ENCODE data around the gene PDE9A.

Gene PDE9A

DNA sequence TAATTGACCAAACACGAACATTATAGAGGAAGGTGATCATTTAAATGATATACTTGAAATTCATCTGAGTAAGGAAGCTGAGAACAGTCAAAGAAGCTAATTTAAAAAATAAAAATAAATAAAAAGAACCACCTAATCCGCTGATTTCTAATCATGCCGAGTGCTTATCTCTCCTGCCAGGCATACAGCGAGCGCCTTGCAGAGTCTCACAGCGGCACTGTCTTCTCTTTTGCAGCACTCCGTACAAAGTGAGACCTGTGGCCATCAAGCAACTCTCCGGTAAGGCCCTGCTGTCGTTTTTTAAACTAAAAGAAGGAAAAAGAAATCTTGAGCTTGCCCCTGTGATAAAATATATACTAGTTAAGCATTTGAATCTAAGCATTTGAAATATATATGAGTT is 45.3 kb downstream of the PDE9A start:
- Histone ChIP-seq H3K27ac (ENCODE audit: insufficient read depth in 1 of 2, low read depth in 1 of 2, low read length in 2 of 2, poor library complexity in 1 of 2, severe bottlenecking in 2 of 2) (no peak overlapping the region), H3K4me1 (ENCODE audit: control extremely low read depth in 1 of 4, control insufficient read depth in 4 of 4, insufficient read depth in 4 of 4, low read length in 3 of 4) (peaks cover 0 to 1% (median under 1%) of the 10 kb centered on the region in 4 experiments), H3K9me3 (ENCODE audit: control extremely low read depth in 1 of 5, control insufficient read depth in 4 of 5, insufficient read depth in 2 of 5, low read depth in 1 of 5, low read length in 4 of 5) (peaks cover 0 to 14% (median 2%) of the 10 kb centered on the region in 5 experiments), H3K27me3 (replicated peaks in 2 of 5; ENCODE audit: control insufficient read depth in 4 of 5, insufficient read depth in 5 of 5, low read length in 4 of 5) (no peaks in the 10 kb centered on the region), H3K36me3 (ENCODE audit: control insufficient read depth in 4 of 4, insufficient read depth in 4 of 4, low read length in 3 of 4) (no peaks in the 10 kb centered on the region), H3K4me3 (ENCODE audit: control insufficient read depth in 1 of 7, extremely low read depth in 1 of 7, insufficient read depth in 4 of 7, low read depth in 2 of 7, low read length in 6 of 7) (no peak overlapping the region)
- ChIA-PET CTCF (no interaction called here), POLR2A (no interaction called here)
- WGBS (ENCODE audit: insufficient coverage) = 76% methylated on average over 5 of the region's 9 CpGs
- DNase-seq = peak in 2 of 3 donors; percentile 35 to 83

DNA sequence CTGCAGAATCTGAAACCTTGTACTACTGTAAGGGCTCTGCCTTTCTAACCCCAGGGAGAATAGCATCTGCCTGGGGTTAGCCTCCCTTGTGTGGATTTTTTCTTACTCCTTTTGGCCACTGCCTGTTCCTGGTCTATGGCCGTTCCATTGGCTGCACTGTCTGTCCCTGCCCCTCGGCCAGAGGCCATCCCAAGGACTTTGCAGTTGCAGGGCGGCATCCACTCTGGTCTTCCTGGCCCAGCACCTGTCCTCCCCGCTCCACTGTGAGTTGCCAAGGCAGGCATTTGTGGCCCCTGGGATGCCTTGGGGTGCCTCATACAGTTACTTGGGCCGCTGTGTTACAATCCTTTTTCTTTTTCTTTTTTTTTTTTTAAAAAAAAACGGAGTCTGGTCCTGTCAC is 45.8 kb downstream of the PDE9A start:
- Histone ChIP-seq H3K4me1 (ENCODE audit: control extremely low read depth in 1 of 4, control insufficient read depth in 4 of 4, insufficient read depth in 4 of 4, low read length in 3 of 4) (peaks cover 0 to 5% (median under 1%) of the 10 kb centered on the region in 4 experiments), H3K4me3 (ENCODE audit: control insufficient read depth in 1 of 7, extremely low read depth in 1 of 7, insufficient read depth in 4 of 7, low read depth in 2 of 7, low read length in 6 of 7) (no peak overlapping the region), H3K27me3 (replicated peaks in 2 of 5; ENCODE audit: control insufficient read depth in 4 of 5, insufficient read depth in 5 of 5, low read length in 4 of 5) (no peaks in the 10 kb centered on the region), H3K36me3 (ENCODE audit: control insufficient read depth in 4 of 4, insufficient read depth in 4 of 4, low read length in 3 of 4) (no peaks in the 10 kb centered on the region), H3K9me3 (ENCODE audit: control extremely low read depth in 1 of 5, control insufficient read depth in 4 of 5, insufficient read depth in 2 of 5, low read depth in 1 of 5, low read length in 4 of 5) (peaks cover 0 to 14% (median 2%) of the 10 kb centered on the region in 5 experiments), H3K27ac (ENCODE audit: insufficient read depth in 1 of 2, low read depth in 1 of 2, low read length in 2 of 2, poor library complexity in 1 of 2, severe bottlenecking in 2 of 2) (no peak overlapping the region)
- ChIA-PET POLR2A (no interaction called here), CTCF (no interaction called here)
- DNase-seq = no peak
- WGBS (ENCODE audit: insufficient coverage) = 94% methylated on average over 5 of the region's 6 CpGs

DNA sequence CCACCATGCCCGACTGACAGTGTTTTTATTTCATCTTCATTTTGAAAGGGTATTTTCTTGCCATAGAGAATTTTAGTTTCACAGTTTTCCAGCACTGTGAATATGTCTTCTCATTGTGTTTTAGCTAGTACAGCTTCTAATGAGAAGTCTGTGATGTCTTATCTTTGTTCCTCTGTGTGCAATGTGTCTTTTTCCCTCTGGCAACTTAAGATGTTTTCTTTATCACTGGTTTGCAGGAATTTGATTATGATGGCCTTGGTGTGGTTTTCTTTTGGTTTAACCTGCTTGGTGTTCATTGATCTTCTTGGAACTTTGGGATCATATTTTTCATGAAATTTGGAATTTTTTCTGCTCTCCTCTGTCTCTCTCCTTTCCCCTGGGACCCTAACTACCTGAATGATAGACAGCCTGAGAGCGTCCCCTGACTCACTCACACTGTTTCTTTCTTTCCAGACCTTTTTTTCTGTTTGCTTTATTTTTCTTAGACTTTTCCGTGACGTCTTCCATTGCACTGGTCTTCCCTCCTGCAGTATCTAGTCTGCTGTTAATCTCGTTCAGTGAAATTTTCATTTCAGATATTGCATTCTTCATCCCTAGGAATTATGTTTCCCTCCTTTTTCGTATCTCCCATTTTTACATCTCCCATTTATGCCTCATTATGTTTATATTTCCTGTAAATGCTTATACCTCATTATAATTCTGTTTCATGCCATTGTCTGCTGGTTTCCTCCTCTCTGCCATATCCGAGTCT is 48.5 kb downstream of the PDE9A start:
- ChIA-PET CTCF (interaction anchor here (1.0 kb wide), 1 partner anchor 17 kb away, joined by 3 read pairs; no protein-coding TSS in a partner anchor), POLR2A (no interaction called here)
- H3K4me3 ChIP-seq (ENCODE audit: control insufficient read depth in 1 of 7, extremely low read depth in 1 of 7, insufficient read depth in 4 of 7, low read depth in 2 of 7, low read length in 6 of 7) = no peak overlapping the region
- no peaks in the 10 kb centered on the region for H3K36me3 ChIP-seq (ENCODE audit: control insufficient read depth in 4 of 4, insufficient read depth in 4 of 4, low read length in 3 of 4)
- 98% methylated on average over 4 of the region's 7 CpGs for WGBS (ENCODE audit: insufficient coverage)
- H3K27me3 ChIP-seq (replicated peaks in 2 of 5; ENCODE audit: control insufficient read depth in 4 of 5, insufficient read depth in 5 of 5, low read length in 4 of 5) = no peaks in the 10 kb centered on the region
- peaks cover 0 to 8% (median 1%) of the 10 kb centered on the region in 4 experiments for H3K4me1 ChIP-seq (ENCODE audit: control extremely low read depth in 1 of 4, control insufficient read depth in 4 of 4, insufficient read depth in 4 of 4, low read length in 3 of 4)
- DNase-seq = no peak
- H3K27ac ChIP-seq (ENCODE audit: insufficient read depth in 1 of 2, low read depth in 1 of 2, low read length in 2 of 2, poor library complexity in 1 of 2, severe bottlenecking in 2 of 2) = no peak overlapping the region
- peaks cover 0 to 14% (median 2%) of the 10 kb centered on the region in 5 experiments for H3K9me3 ChIP-seq (ENCODE audit: control extremely low read depth in 1 of 5, control insufficient read depth in 4 of 5, insufficient read depth in 2 of 5, low read depth in 1 of 5, low read length in 4 of 5)

DNA sequence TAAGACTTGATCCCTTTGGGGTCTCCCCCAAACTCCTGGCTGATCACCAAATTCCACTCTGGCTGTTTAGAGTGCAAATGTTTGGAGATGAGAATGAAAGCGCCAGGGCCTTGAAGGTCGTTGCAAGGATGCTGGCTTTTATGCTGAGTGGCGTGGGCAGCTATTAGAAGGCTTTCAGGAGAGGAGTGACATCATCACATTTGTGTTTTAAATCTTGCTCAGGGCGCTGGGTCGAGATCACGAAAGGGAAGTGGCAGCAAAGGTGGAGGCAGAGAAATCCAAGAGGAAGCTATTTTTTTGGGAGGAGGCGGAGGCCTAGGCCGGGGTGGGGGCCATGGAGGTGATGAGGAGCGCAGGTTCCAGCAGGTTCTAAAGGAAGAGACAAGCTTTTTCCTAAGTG is 49.3 kb downstream of the PDE9A start:
- no peak for DNase-seq
- H3K36me3 ChIP-seq (ENCODE audit: control insufficient read depth in 4 of 4, insufficient read depth in 4 of 4, low read length in 3 of 4) = no peaks in the 10 kb centered on the region
- no peak overlapping the region for H3K4me3 ChIP-seq (ENCODE audit: control insufficient read depth in 1 of 7, extremely low read depth in 1 of 7, insufficient read depth in 4 of 7, low read depth in 2 of 7, low read length in 6 of 7)
- no peaks in the 10 kb centered on the region for H3K27me3 ChIP-seq (replicated peaks in 2 of 5; ENCODE audit: control insufficient read depth in 4 of 5, insufficient read depth in 5 of 5, low read length in 4 of 5)
- ChIA-PET POLR2A (no interaction called here), CTCF (interaction anchor here (0.9 to 1.0 kb wide), 2 partner anchors 18 to 25 kb away, joined by 3 read pairs; no protein-coding TSS in a partner anchor)
- no peak overlapping the region for H3K27ac ChIP-seq (ENCODE audit: insufficient read depth in 1 of 2, low read depth in 1 of 2, low read length in 2 of 2, poor library complexity in 1 of 2, severe bottlenecking in 2 of 2)
- H3K4me1 ChIP-seq (ENCODE audit: control extremely low read depth in 1 of 4, control insufficient read depth in 4 of 4, insufficient read depth in 4 of 4, low read length in 3 of 4) = peaks cover 0 to 8% (median 1%) of the 10 kb centered on the region in 4 experiments
- peaks cover 0 to 14% (median 2%) of the 10 kb centered on the region in 5 experiments for H3K9me3 ChIP-seq (ENCODE audit: control extremely low read depth in 1 of 5, control insufficient read depth in 4 of 5, insufficient read depth in 2 of 5, low read depth in 1 of 5, low read length in 4 of 5)
- WGBS (ENCODE audit: insufficient coverage) = 99% methylated on average over 8 of the region's 9 CpGs

DNA sequence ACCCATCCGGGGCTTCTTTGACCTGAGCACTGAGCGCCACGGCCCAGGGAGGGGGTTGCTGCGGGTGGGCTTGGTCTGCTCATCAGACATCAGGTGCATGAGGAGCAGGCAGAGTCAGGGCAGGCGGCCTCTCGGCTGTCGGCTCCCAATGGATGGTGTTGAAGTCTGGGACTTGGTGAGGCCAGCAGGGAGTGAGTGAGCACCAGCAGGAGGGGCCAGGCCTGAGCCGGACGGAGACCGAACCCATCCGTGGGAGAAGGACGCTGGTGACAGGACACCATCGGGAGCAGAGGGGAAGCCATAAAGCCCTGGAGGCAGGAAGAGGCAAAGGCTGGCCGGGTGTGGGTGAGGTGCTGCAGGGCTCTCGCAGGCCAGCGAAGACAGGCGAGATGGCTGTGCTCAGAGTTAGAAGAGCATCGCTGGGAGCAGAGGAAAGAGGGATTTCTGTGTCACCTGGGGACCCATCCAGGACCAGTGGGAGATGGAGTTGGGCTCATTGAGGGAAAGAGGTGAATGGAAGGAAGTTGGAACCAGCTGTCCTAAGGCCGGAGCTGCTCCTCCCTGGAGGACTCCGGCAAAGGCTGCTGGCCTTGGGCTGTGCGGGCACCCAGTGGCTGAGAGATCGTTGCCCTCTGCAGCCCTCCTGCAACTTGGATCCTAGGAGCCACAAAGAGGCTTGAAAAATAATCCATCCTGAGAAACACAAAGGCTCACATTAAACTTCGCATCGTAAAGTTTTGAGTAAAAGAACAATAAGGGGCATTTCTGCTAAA is 49.9 kb downstream of the PDE9A start:
- WGBS (ENCODE audit: insufficient coverage) = 98% methylated on average over 24 of the region's 24 CpGs
- CTCF ChIA-PET = interaction anchor here (0.9 to 1.0 kb wide), 2 partner anchors 19 to 26 kb away, joined by 3 read pairs; no protein-coding TSS in a partner anchor
- H3K4me1 ChIP-seq (ENCODE audit: control extremely low read depth in 1 of 4, control insufficient read depth in 4 of 4, insufficient read depth in 4 of 4, low read length in 3 of 4) = peaks cover 0 to 8% (median 1%) of the 10 kb centered on the region in 4 experiments

DNA sequence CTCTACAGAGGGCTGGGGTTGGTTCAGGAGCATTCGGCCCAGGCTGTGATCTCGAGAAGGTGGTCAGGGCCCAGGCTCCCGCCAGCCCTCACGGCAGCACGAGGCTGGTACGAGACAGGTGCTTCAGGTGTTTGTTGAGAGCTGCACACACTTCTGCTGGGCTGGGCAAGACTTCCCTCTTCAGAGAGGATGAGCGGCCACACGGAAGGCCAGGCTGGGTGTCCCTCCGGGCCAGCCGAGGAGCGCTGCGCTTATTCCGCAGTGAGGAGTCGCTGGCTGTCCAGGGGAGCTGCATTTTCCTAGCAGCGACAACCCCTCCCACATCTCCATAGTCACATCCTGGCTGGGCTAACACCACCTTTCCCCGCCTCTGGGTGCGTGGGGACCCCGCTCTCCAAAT is 50.5 kb downstream of the PDE9A start:
- H3K9me3 ChIP-seq (ENCODE audit: control extremely low read depth in 1 of 5, control insufficient read depth in 4 of 5, insufficient read depth in 2 of 5, low read depth in 1 of 5, low read length in 4 of 5) = peaks cover 0 to 14% (median 2%) of the 10 kb centered on the region in 5 experiments
- POLR2A ChIA-PET = no interaction called here
- CTCF ChIA-PET = no interaction called here
- peaks cover 0 to 8% (median 1%) of the 10 kb centered on the region in 4 experiments for H3K4me1 ChIP-seq (ENCODE audit: control extremely low read depth in 1 of 4, control insufficient read depth in 4 of 4, insufficient read depth in 4 of 4, low read length in 3 of 4)
- H3K27me3 ChIP-seq (replicated peaks in 2 of 5; ENCODE audit: control insufficient read depth in 4 of 5, insufficient read depth in 5 of 5, low read length in 4 of 5) = no peaks in the 10 kb centered on the region
- 96% methylated on average over 18 of the region's 18 CpGs for WGBS (ENCODE audit: insufficient coverage)
- no peak for DNase-seq
- no peak overlapping the region for H3K27ac ChIP-seq (ENCODE audit: insufficient read depth in 1 of 2, low read depth in 1 of 2, low read length in 2 of 2, poor library complexity in 1 of 2, severe bottlenecking in 2 of 2)
- H3K36me3 ChIP-seq (ENCODE audit: control insufficient read depth in 4 of 4, insufficient read depth in 4 of 4, low read length in 3 of 4) = no peaks in the 10 kb centered on the region
- H3K4me3 ChIP-seq (ENCODE audit: control insufficient read depth in 1 of 7, extremely low read depth in 1 of 7, insufficient read depth in 4 of 7, low read depth in 2 of 7, low read length in 6 of 7) = no peak overlapping the region

More for the DNA sequence above, 49.9 kb downstream of the PDE9A start:
- no peak overlapping the region for H3K4me3 ChIP-seq (ENCODE audit: control insufficient read depth in 1 of 7, extremely low read depth in 1 of 7, insufficient read depth in 4 of 7, low read depth in 2 of 7, low read length in 6 of 7)
- no peak overlapping the region for H3K27ac ChIP-seq (ENCODE audit: insufficient read depth in 1 of 2, low read depth in 1 of 2, low read length in 2 of 2, poor library complexity in 1 of 2, severe bottlenecking in 2 of 2)
- no peak for DNase-seq
- POLR2A ChIA-PET = no interaction called here
- H3K36me3 ChIP-seq (ENCODE audit: control insufficient read depth in 4 of 4, insufficient read depth in 4 of 4, low read length in 3 of 4) = no peaks in the 10 kb centered on the region
- H3K9me3 ChIP-seq (ENCODE audit: control extremely low read depth in 1 of 5, control insufficient read depth in 4 of 5, insufficient read depth in 2 of 5, low read depth in 1 of 5, low read length in 4 of 5) = peaks cover 0 to 14% (median 2%) of the 10 kb centered on the region in 5 experiments
- H3K27me3 ChIP-seq (replicated peaks in 2 of 5; ENCODE audit: control insufficient read depth in 4 of 5, insufficient read depth in 5 of 5, low read length in 4 of 5) = no peaks in the 10 kb centered on the region

DNA sequence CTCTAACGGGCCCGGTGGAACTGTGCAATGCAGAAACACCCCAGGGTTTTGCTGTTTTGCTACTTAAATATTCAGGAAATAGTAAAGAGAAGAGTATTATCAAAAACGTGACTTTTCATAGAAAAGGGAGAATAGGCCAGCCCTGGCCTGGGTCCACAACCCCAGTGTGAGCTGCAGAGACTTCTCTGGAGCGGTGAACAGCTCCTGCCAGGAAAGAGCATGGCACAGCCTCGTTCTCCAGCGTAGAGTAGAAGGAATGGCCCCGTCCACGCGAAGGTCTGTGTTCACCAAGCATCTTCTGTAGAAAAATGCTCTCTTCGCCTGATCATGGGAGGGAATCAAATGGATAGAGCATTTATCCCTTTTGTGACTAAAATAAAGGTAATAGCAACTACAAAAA is 51.4 kb downstream of the PDE9A start:
- Histone ChIP-seq H3K27ac (ENCODE audit: insufficient read depth in 1 of 2, low read depth in 1 of 2, low read length in 2 of 2, poor library complexity in 1 of 2, severe bottlenecking in 2 of 2) (no peak overlapping the region), H3K36me3 (ENCODE audit: control insufficient read depth in 4 of 4, insufficient read depth in 4 of 4, low read length in 3 of 4) (no peaks in the 10 kb centered on the region), H3K9me3 (ENCODE audit: control extremely low read depth in 1 of 5, control insufficient read depth in 4 of 5, insufficient read depth in 2 of 5, low read depth in 1 of 5, low read length in 4 of 5) (peaks cover 0 to 14% (median 2%) of the 10 kb centered on the region in 5 experiments), H3K4me3 (ENCODE audit: control insufficient read depth in 1 of 7, extremely low read depth in 1 of 7, insufficient read depth in 4 of 7, low read depth in 2 of 7, low read length in 6 of 7) (no peak overlapping the region), H3K27me3 (replicated peaks in 2 of 5; ENCODE audit: control insufficient read depth in 4 of 5, insufficient read depth in 5 of 5, low read length in 4 of 5) (no peaks in the 10 kb centered on the region), H3K4me1 (ENCODE audit: control extremely low read depth in 1 of 4, control insufficient read depth in 4 of 4, insufficient read depth in 4 of 4, low read length in 3 of 4) (peaks cover 0 to 8% (median under 1%) of the 10 kb centered on the region in 4 experiments)
- ChIA-PET CTCF (no interaction called here), POLR2A (no interaction called here)
- DNase-seq = no peak
- WGBS (ENCODE audit: insufficient coverage) = 84% methylated on average over 10 of the region's 10 CpGs
